Measurements from ENCODE around the gene KIAA1586. TPM values are rescaled to one million over a fixed set of nuclear protein-coding genes. Genes with fewer than 3 reads are reported as not detected.
"Not testable (repeated sequence)": the region's sequence is repeated elsewhere in the genome, so short reads cannot be mapped to it uniquely, and the experiment has no call there.

KIAA1586 gene
- total RNA-seq = 10.3 TPM
- 5.9 TPM for polyA plus RNA-seq
- long read RNA-seq, donor 1, partial matches to known transcripts = 0 of 1 reads
- long read RNA-seq, donor 1, other reads (novel, unspliced or antisense) = 0 of 1 reads
- long read RNA-seq, donor 2 = 0 reads
- long read RNA-seq, donor 3, transcript KIAA1586-201 (4 exons, 2,933 nt) = major isoform, 16 of 18 reads
- long read RNA-seq, donor 3, partial matches to known transcripts = 0 of 18 reads
- long read RNA-seq, donor 3, other reads (novel, unspliced or antisense) = 0 of 18 reads
- long read RNA-seq, donor 4, partial matches to known transcripts = 9 of 11 reads
- long read RNA-seq, donor 4, other reads (novel, unspliced or antisense) = 0 of 11 reads
- long read RNA-seq, donor 5, transcript KIAA1586-201 (4 exons, 2,933 nt) = major isoform, 11 of 57 reads
- long read RNA-seq, donor 5, partial matches to known transcripts = 44 of 57 reads
- long read RNA-seq, donor 5, other reads (novel, unspliced or antisense) = 0 of 57 reads
- long read RNA-seq, donor 6, transcript KIAA1586-201 (4 exons, 2,933 nt) = major isoform, 8 of 9 reads
- long read RNA-seq, donor 6, partial matches to known transcripts = 0 of 9 reads
- long read RNA-seq, donor 6, other reads (novel, unspliced or antisense) = 0 of 9 reads
- long read RNA-seq, donor 7, transcript KIAA1586-201 (4 exons, 2,933 nt) = major isoform, 9 of 9 reads
- long read RNA-seq, donor 7, partial matches to known transcripts = 0 of 9 reads
- long read RNA-seq, donor 7, other reads (novel, unspliced or antisense) = 0 of 9 reads
- long read RNA-seq, donor 8, partial matches to known transcripts = 0 of 1 reads
- long read RNA-seq, donor 8, other reads (novel, unspliced or antisense) = 0 of 1 reads
- long read RNA-seq, donor 9, transcript KIAA1586-201 (4 exons, 2,933 nt) = major isoform, 5 of 5 reads
- long read RNA-seq, donor 9, partial matches to known transcripts = 0 of 5 reads
- long read RNA-seq, donor 9, other reads (novel, unspliced or antisense) = 0 of 5 reads
- long read RNA-seq, donor 10, transcript KIAA1586-201 (4 exons, 2,933 nt) = major isoform, 9 of 9 reads
- long read RNA-seq, donor 10, partial matches to known transcripts = 0 of 9 reads
- long read RNA-seq, donor 10, other reads (novel, unspliced or antisense) = 0 of 9 reads

- H3K36me3 ChIP-seq (ENCODE audit: control insufficient read depth in 2 of 2, insufficient read depth in 2 of 2, low read length in 1 of 2); H3K4me1 ChIP-seq (ENCODE audit: control insufficient read depth in 2 of 2, insufficient read depth in 2 of 2, low read length in 2 of 2); H3K27me3 ChIP-seq (ENCODE audit: control insufficient read depth in 2 of 2, insufficient read depth in 1 of 2, low read length in 1 of 2); H3K9me3 ChIP-seq (ENCODE audit: control insufficient read depth in 2 of 2, insufficient read depth in 1 of 2, low read length in 1 of 2): not testable (repeated sequence)
- WGBS = under 1% methylated on average over 42 of the region's 78 CpGs
- DNase-seq (ENCODE audit: low read depth in 6 of 9, low spot score in 9 of 9) = peak; percentile 42 to 85 (median 64)
- peak within 1 kb of the TSS; percentile 65 to 67 for H3K4me3 ChIP-seq (ENCODE audit: low read length in 2 of 2)
- H3K27ac ChIP-seq (ENCODE audit: low read depth in 1 of 2, low read length in 1 of 2) = peak within 1 kb of the TSS; percentile 19 to 58
Measured at GRCh38 chr6:57046332-57047256, at the start of gene KIAA1586. TSS of gene KIAA1586 (plus strand) at chr6:57046693. CDS start at chr6:57046756, 63 bp downstream.

GRCh38 chr6:56999049-56999448, 47.4 kb upstream of the KIAA1586 start:
- Histone ChIP-seq H3K36me3 (ENCODE audit: control insufficient read depth in 2 of 2, insufficient read depth in 2 of 2, low read length in 1 of 2) (no peaks in the 10 kb centered on the region), H3K27ac (ENCODE audit: low read depth in 1 of 2, low read length in 1 of 2) (no peak overlapping the region), H3K9me3 (ENCODE audit: control insufficient read depth in 2 of 2, insufficient read depth in 1 of 2, low read length in 1 of 2) (peaks cover 0 to 15% of the 10 kb centered on the region in 2 donors), H3K4me1 (ENCODE audit: control insufficient read depth in 2 of 2, insufficient read depth in 2 of 2, low read length in 2 of 2) (no peaks in the 10 kb centered on the region), H3K4me3 (ENCODE audit: low read length in 2 of 2) (no peak overlapping the region), H3K27me3 (ENCODE audit: control insufficient read depth in 2 of 2, insufficient read depth in 1 of 2, low read length in 1 of 2) (no peaks in the 10 kb centered on the region)
- DNase-seq (ENCODE audit: low read depth in 6 of 9, low spot score in 9 of 9) = no peak

GRCh38 chr6:56999748-57000147, 46.7 kb upstream of the KIAA1586 start:
- peaks cover 0 to 15% of the 10 kb centered on the region in 2 donors for H3K9me3 ChIP-seq (ENCODE audit: control insufficient read depth in 2 of 2, insufficient read depth in 1 of 2, low read length in 1 of 2)
- not testable (repeated sequence) for H3K36me3 ChIP-seq (ENCODE audit: control insufficient read depth in 2 of 2, insufficient read depth in 2 of 2, low read length in 1 of 2); H3K4me3 ChIP-seq (ENCODE audit: low read length in 2 of 2); H3K27ac ChIP-seq (ENCODE audit: low read depth in 1 of 2, low read length in 1 of 2); H3K27me3 ChIP-seq (ENCODE audit: control insufficient read depth in 2 of 2, insufficient read depth in 1 of 2, low read length in 1 of 2); DNase-seq (ENCODE audit: low read depth in 6 of 9, low spot score in 9 of 9); H3K4me1 ChIP-seq (ENCODE audit: control insufficient read depth in 2 of 2, insufficient read depth in 2 of 2, low read length in 2 of 2)
- WGBS = 96% methylated on average over 18 of the region's 18 CpGs

GRCh38 chr6:57002197-57002596, 44.3 kb upstream of the KIAA1586 start:
- H3K36me3 ChIP-seq (ENCODE audit: control insufficient read depth in 2 of 2, insufficient read depth in 2 of 2, low read length in 1 of 2) = no peaks in the 10 kb centered on the region
- no peaks in the 10 kb centered on the region for H3K4me1 ChIP-seq (ENCODE audit: control insufficient read depth in 2 of 2, insufficient read depth in 2 of 2, low read length in 2 of 2)
- no peak for DNase-seq (ENCODE audit: low read depth in 6 of 9, low spot score in 9 of 9)
- H3K4me3 ChIP-seq (ENCODE audit: low read length in 2 of 2) = no peak overlapping the region
- H3K27me3 ChIP-seq (ENCODE audit: control insufficient read depth in 2 of 2, insufficient read depth in 1 of 2, low read length in 1 of 2) = no peaks in the 10 kb centered on the region
- H3K9me3 ChIP-seq (ENCODE audit: control insufficient read depth in 2 of 2, insufficient read depth in 1 of 2, low read length in 1 of 2) = peaks cover 0 to 15% of the 10 kb centered on the region in 2 donors
- no peak overlapping the region for H3K27ac ChIP-seq (ENCODE audit: low read depth in 1 of 2, low read length in 1 of 2)

- Histone ChIP-seq H3K27me3 (ENCODE audit: control insufficient read depth in 2 of 2, insufficient read depth in 1 of 2, low read length in 1 of 2) (no peaks in the 10 kb centered on the region), H3K36me3 (ENCODE audit: control insufficient read depth in 2 of 2, insufficient read depth in 2 of 2, low read length in 1 of 2) (no peaks in the 10 kb centered on the region), H3K9me3 (ENCODE audit: control insufficient read depth in 2 of 2, insufficient read depth in 1 of 2, low read length in 1 of 2) (peaks cover 0 to 5% of the 10 kb centered on the region in 2 donors), H3K27ac (ENCODE audit: low read depth in 1 of 2, low read length in 1 of 2) (no peak overlapping the region), H3K4me1 (ENCODE audit: control insufficient read depth in 2 of 2, insufficient read depth in 2 of 2, low read length in 2 of 2) (no peaks in the 10 kb centered on the region), H3K4me3 (ENCODE audit: low read length in 2 of 2) (no peak overlapping the region)
- DNase-seq (ENCODE audit: low read depth in 6 of 9, low spot score in 9 of 9) = no peak
- 93% methylated on average over 14 of the region's 14 CpGs for WGBS
Measured at GRCh38 chr6:57004292-57004691, 42.2 kb upstream of the KIAA1586 start.

GRCh38 chr6:57006101-57006500, 40.4 kb upstream of the KIAA1586 start:
- Histone ChIP-seq H3K9me3 (ENCODE audit: control insufficient read depth in 2 of 2, insufficient read depth in 1 of 2, low read length in 1 of 2) (no peaks in the 10 kb centered on the region), H3K4me3 (ENCODE audit: low read length in 2 of 2) (no peak overlapping the region), H3K4me1 (ENCODE audit: control insufficient read depth in 2 of 2, insufficient read depth in 2 of 2, low read length in 2 of 2) (no peaks in the 10 kb centered on the region), H3K36me3 (ENCODE audit: control insufficient read depth in 2 of 2, insufficient read depth in 2 of 2, low read length in 1 of 2) (no peaks in the 10 kb centered on the region), H3K27ac (ENCODE audit: low read depth in 1 of 2, low read length in 1 of 2) (no peak overlapping the region), H3K27me3 (ENCODE audit: control insufficient read depth in 2 of 2, insufficient read depth in 1 of 2, low read length in 1 of 2) (no peaks in the 10 kb centered on the region)
- WGBS = 77% methylated on average over 3 of the region's 3 CpGs
- DNase-seq (ENCODE audit: low read depth in 6 of 9, low spot score in 9 of 9) = no peak

- H3K4me3 ChIP-seq (ENCODE audit: low read length in 2 of 2); H3K4me1 ChIP-seq (ENCODE audit: control insufficient read depth in 2 of 2, insufficient read depth in 2 of 2, low read length in 2 of 2); H3K27me3 ChIP-seq (ENCODE audit: control insufficient read depth in 2 of 2, insufficient read depth in 1 of 2, low read length in 1 of 2); DNase-seq (ENCODE audit: low read depth in 6 of 9, low spot score in 9 of 9); H3K36me3 ChIP-seq (ENCODE audit: control insufficient read depth in 2 of 2, insufficient read depth in 2 of 2, low read length in 1 of 2); H3K9me3 ChIP-seq (ENCODE audit: control insufficient read depth in 2 of 2, insufficient read depth in 1 of 2, low read length in 1 of 2); H3K27ac ChIP-seq (ENCODE audit: low read depth in 1 of 2, low read length in 1 of 2): not testable (repeated sequence)
- WGBS = 96% methylated on average over 2 of the region's 2 CpGs
Measured at GRCh38 chr6:57008069-57008468, 38.4 kb upstream of the KIAA1586 start.

GRCh38 chr6:57013521-57013926, 33.0 kb upstream of the KIAA1586 start:
- Histone ChIP-seq H3K27ac (ENCODE audit: low read depth in 1 of 2, low read length in 1 of 2) (no peak overlapping the region), H3K9me3 (ENCODE audit: control insufficient read depth in 2 of 2, insufficient read depth in 1 of 2, low read length in 1 of 2) (no peaks in the 10 kb centered on the region), H3K36me3 (ENCODE audit: control insufficient read depth in 2 of 2, insufficient read depth in 2 of 2, low read length in 1 of 2) (no peaks in the 10 kb centered on the region), H3K4me3 (ENCODE audit: low read length in 2 of 2) (no peak overlapping the region), H3K4me1 (ENCODE audit: control insufficient read depth in 2 of 2, insufficient read depth in 2 of 2, low read length in 2 of 2) (no peaks in the 10 kb centered on the region), H3K27me3 (ENCODE audit: control insufficient read depth in 2 of 2, insufficient read depth in 1 of 2, low read length in 1 of 2) (no peaks in the 10 kb centered on the region)
- no peak for DNase-seq (ENCODE audit: low read depth in 6 of 9, low spot score in 9 of 9)
- WGBS = 91% methylated on average over 4 of the region's 4 CpGs

Measured in thymus (tissue), 14 donors.